ENCODE results near the gene NUDT19.
A peak's percentile ranks its signal among the peaks of the same experiment; 100 is the strongest.
"Not testable (repeated sequence)": the region's sequence is repeated elsewhere in the genome, so short reads cannot be mapped to it uniquely, and the experiment has no call there.

The NUDT19 gene

GRCh38 chr19:32719611-32720059 is 28.0 kb downstream of the NUDT19 start, which contains the start of gene TDRD12:
TSS of gene TDRD12 (plus strand) at chr19:32719767. CDS start at chr19:32720073, 306 bp downstream.
- TF ChIP-seq ZFX (IDR thresholded peaks at IDR 0.05; ENCODE audit: borderline replicate concordance) (no peak), CTCF (IDR thresholded peaks at IDR 0.05) (0 out of 2 replicates have a peak, but pooled peaks have one; percentile 20)
- peak within 1 kb of the TSS; percentile 52 for H3K27ac ChIP-seq

GRCh38 chr19:32720216-32720935 is 28.8 kb downstream of the NUDT19 start:
- TF ChIP-seq ZFX (IDR thresholded peaks at IDR 0.05; ENCODE audit: borderline replicate concordance) (no peak), CTCF (IDR thresholded peaks at IDR 0.05) (no peak)
- no peak overlapping the region for H3K27ac ChIP-seq

GRCh38 chr19:32720936-32721250 is 29.3 kb downstream of the NUDT19 start:
- no peak overlapping the region for H3K27ac ChIP-seq
- TF ChIP-seq CTCF (IDR thresholded peaks at IDR 0.05) = no peak
- TF ChIP-seq ZFX (IDR thresholded peaks at IDR 0.05; ENCODE audit: borderline replicate concordance) = no peak

- TF ChIP-seq CTCF (IDR thresholded peaks at IDR 0.05) (no peak), ZFX (IDR thresholded peaks at IDR 0.05; ENCODE audit: borderline replicate concordance) (no peak)
- H3K27ac ChIP-seq = no peak overlapping the region
These were observed 44.3 kb downstream of the NUDT19 start for GRCh38 chr19:32735936-32736335.

GRCh38 chr19:32743021-32743420 is 51.4 kb downstream of the NUDT19 start:
- no peak overlapping the region for H3K27ac ChIP-seq
- TF ChIP-seq CTCF (IDR thresholded peaks at IDR 0.05) = no peak
- no peak for TF ChIP-seq ZFX (IDR thresholded peaks at IDR 0.05; ENCODE audit: borderline replicate concordance)

GRCh38 chr19:32743447-32743846 is 51.8 kb downstream of the NUDT19 start:
- H3K27ac ChIP-seq = no peak overlapping the region
- TF ChIP-seq CTCF (IDR thresholded peaks at IDR 0.05) (no peak), ZFX (IDR thresholded peaks at IDR 0.05; ENCODE audit: borderline replicate concordance) (no peak)

GRCh38 chr19:32744555-32745325 is 53.1 kb downstream of the NUDT19 start:
- no peak for TF ChIP-seq ZFX (IDR thresholded peaks at IDR 0.05; ENCODE audit: borderline replicate concordance)
- no peak for TF ChIP-seq CTCF (IDR thresholded peaks at IDR 0.05)
- H3K27ac ChIP-seq = no peak overlapping the region

GRCh38 chr19:32745594-32746251 is 54.1 kb downstream of the NUDT19 start:
- H3K27ac ChIP-seq = not testable (repeated sequence)

- not testable (repeated sequence) for H3K27ac ChIP-seq
These were observed 55.1 kb downstream of the NUDT19 start for GRCh38 chr19:32746631-32747196.
